Renal cortex interstitium (tissue), 15 donors: ENCODE measurements around the gene VPS18. TPM values are rescaled to one million over a fixed set of nuclear protein-coding genes. Genes with fewer than 3 reads are reported as not detected.

Source experiments
- DNase-seq, 11 donors: peaks; one replicate each; pipeline ENCODE4 v3.0.0-alpha.2; 2013; ENCODE audit warnings: low read depth in 9 of 11, low spot score in 4 of 11; ENCODE audit errors: extremely low read depth in 1 of 11
- long read RNA-seq, 16 experiments: transcript quantifications; one replicate each; lab custom pipeline, GENCODE V29; 2026
- polyA plus RNA-seq, 3 donors: library from polyadenylated mRNA; unstranded; fragments of 120-200 nt; gene quantifications; one replicate each; pipeline ENCODE4 v1.2.1, GENCODE V29; 2013; ENCODE audit not compliant: insufficient read length in 3 of 3

VPS18 gene
- polyA plus RNA-seq: 10 to 100 TPM; 15.5 to 19.2 (median 17.2) TPM
- long read RNA-seq, donor 1, partial matches to known transcripts: 6 of 8 reads
- long read RNA-seq, donor 1, other reads (novel, unspliced or antisense): 0 of 8 reads
- long read RNA-seq, donor 2, partial matches to known transcripts: 13 of 14 reads
- long read RNA-seq, donor 2, other reads (novel, unspliced or antisense): 0 of 14 reads
- long read RNA-seq, donor 3, partial matches to known transcripts: 18 of 19 reads
- long read RNA-seq, donor 3, other reads (novel, unspliced or antisense): 0 of 19 reads
- long read RNA-seq, donor 4, partial matches to known transcripts: 5 of 6 reads
- long read RNA-seq, donor 4, other reads (novel, unspliced or antisense): 0 of 6 reads
- long read RNA-seq, donor 5: 0 reads
- long read RNA-seq, donor 6, partial matches to known transcripts: 6 of 8 reads
- long read RNA-seq, donor 6, other reads (novel, unspliced or antisense): 0 of 8 reads
- long read RNA-seq, donor 7, partial matches to known transcripts: 0 of 3 reads
- long read RNA-seq, donor 7, other reads (novel, unspliced or antisense): 0 of 3 reads
- long read RNA-seq, donor 8: 0 reads
- long read RNA-seq, donor 9, partial matches to known transcripts: 11 of 12 reads
- long read RNA-seq, donor 9, other reads (novel, unspliced or antisense): 0 of 12 reads
- long read RNA-seq, donor 10, partial matches to known transcripts: 5 of 6 reads
- long read RNA-seq, donor 10, other reads (novel, unspliced or antisense): 0 of 6 reads
- long read RNA-seq, donor 11, partial matches to known transcripts: 5 of 5 reads
- long read RNA-seq, donor 11, other reads (novel, unspliced or antisense): 0 of 5 reads
- long read RNA-seq, donor 12: 0 reads
- long read RNA-seq, donor 13: 0 reads
- long read RNA-seq, donor 14, partial matches to known transcripts: 0 of 2 reads
- long read RNA-seq, donor 14, other reads (novel, unspliced or antisense): 0 of 2 reads
- long read RNA-seq, donor 15, partial matches to known transcripts: 5 of 5 reads
- long read RNA-seq, donor 15, other reads (novel, unspliced or antisense): 0 of 5 reads
- long read RNA-seq, donor 16, transcript VPS18-201 (5 exons, 3,895 nt): major isoform, 9 of 34 reads
- long read RNA-seq, donor 16, partial matches to known transcripts: 25 of 34 reads
- long read RNA-seq, donor 16, other reads (novel, unspliced or antisense): 0 of 34 reads

- peak; percentile 90 to 98 (median 96) for DNase-seq
Measured at GRCh38 chr15:40893733-40894680, at the start of gene VPS18. VPS18 (plus strand) TSS chr15:40894450; CDS start chr15:40894769, 319 bp downstream.

- no peak for DNase-seq
Measured at GRCh38 chr15:40844696-40845030, 49.6 kb upstream of the VPS18 start.

GRCh38 chr15:40845036-40845435, 49.2 kb upstream of the VPS18 start:
- DNase-seq: no peak

- no peak for DNase-seq
Measured at GRCh38 chr15:40845511-40846284, 48.6 kb upstream of the VPS18 start.

- DNase-seq: no peak
Measured at GRCh38 chr15:40846841-40847222, 47.4 kb upstream of the VPS18 start.

GRCh38 chr15:40847223-40847961, 46.9 kb upstream of the VPS18 start:
- peak in 8 of 11 donors; percentile 56 to 90 (median 73) for DNase-seq

GRCh38 chr15:40850576-40851112, 43.6 kb upstream of the VPS18 start:
- no peak for DNase-seq

- no peak for DNase-seq
Measured at GRCh38 chr15:40852529-40852928, 41.7 kb upstream of the VPS18 start.

- DNase-seq: no peak
Measured at GRCh38 chr15:40853241-40853890, 40.9 kb upstream of the VPS18 start.

GRCh38 chr15:40854161-40854560, 40.1 kb upstream of the VPS18 start:
- no peak for DNase-seq

- no peak for DNase-seq
Measured at GRCh38 chr15:40855706-40856234, 38.5 kb upstream of the VPS18 start.

- DNase-seq: no peak
Measured at GRCh38 chr15:40856746-40857145, 37.5 kb upstream of the VPS18 start.

GRCh38 chr15:40857601-40858341, 36.5 kb upstream of the VPS18 start:
- DNase-seq: peak in 7 of 11 donors; percentile 64 to 77 (median 74)

- no peak for DNase-seq
Measured at GRCh38 chr15:40858706-40859105, 35.5 kb upstream of the VPS18 start.

GRCh38 chr15:40859206-40859851, 34.9 kb upstream of the VPS18 start:
- DNase-seq: peak in 4 of 11 donors; percentile 61 to 70 (median 67)
